Stimulated activated effector memory CD8-positive, alpha-beta T cell treated with anti-CD3 and anti-CD28 coated beads, Interleukin-12 subunit alpha, Interleukin-12 subunit beta, amount 100 ng/mL, for 72 hours (primary cell): ENCODE measurements around the gene TXN.
"Not testable (repeated sequence)": the region's sequence is repeated elsewhere in the genome, so short reads cannot be mapped to it uniquely, and the experiment has no call there.

ENCODE experiments used
- ATAC-seq: fragments of 150-1000 bp; cut with Tn5 transposase; 2 replicates; pipeline ENCODE4 v1.10.0; 2021
- DNase-seq, 2 donors: peaks; one replicate each; pipeline ENCODE4 v3.0.0; 2021 to 2022; ENCODE audit warnings: low spot score in 2 of 2
- H3K27ac Mint-ChIP-seq: one replicate; pipeline ENCODE4 v1.8.0; 2022; ENCODE audit warnings: mild to moderate bottlenecking, mixed read lengths
- H3K36me3 Mint-ChIP-seq: one replicate; pipeline ENCODE4 v1.8.0; 2022; ENCODE audit warnings: mild to moderate bottlenecking, mixed read lengths
- H3K4me1 Mint-ChIP-seq: one replicate; pipeline ENCODE4 v1.8.0; 2022; ENCODE audit warnings: mixed read lengths
- H3K4me3 Mint-ChIP-seq: one replicate; pipeline ENCODE4 v1.8.0; 2022; ENCODE audit warnings: mild to moderate bottlenecking, mixed read lengths
- H3K9me3 Mint-ChIP-seq: one replicate; pipeline ENCODE4 v1.8.0; 2022; ENCODE audit warnings: mixed read lengths

TXN gene

DNA sequence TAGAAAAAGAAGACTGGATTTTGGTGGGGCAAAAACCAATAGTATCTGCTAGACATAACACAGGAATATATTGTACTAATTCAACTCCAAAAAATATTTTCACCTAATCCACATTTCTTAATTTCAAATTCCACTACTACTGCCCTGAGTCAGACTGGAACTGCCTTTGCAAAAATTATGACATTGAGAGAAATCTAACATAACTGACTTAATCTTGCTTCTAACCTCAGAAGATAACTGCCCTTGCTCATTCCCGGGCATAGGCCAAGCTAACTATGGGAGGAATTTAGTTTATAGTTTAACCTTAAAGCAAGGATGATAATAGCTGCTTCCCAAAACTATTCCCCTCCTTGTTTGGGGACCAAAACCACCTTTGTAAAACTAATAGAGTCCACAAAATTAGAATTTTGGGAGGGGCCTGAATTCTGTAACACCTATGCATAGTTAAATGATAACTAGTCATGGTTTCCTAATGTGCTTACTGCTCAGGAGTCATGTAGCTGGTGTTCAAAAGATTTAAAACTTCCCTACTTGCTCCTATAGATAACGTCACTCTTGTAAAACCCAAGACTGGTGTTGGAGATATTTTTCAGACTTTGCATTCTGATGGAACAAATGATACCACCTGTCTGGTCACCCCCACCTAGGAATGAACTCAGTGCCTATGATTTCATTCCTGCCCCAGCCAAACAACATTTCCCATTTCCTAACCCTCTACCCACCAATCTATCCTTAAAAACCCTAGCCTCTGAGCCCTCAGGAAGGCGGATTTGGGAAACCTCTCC is 14.1 kb upstream of the TXN start:
- Mint-ChIP-seq H3K9me3 (no peaks in the 10 kb centered on the region), H3K4me1 (no peaks in the 10 kb centered on the region), H3K36me3 (no peaks in the 10 kb centered on the region), H3K4me3 (no peak overlapping the region), H3K27ac (no peak overlapping the region)
- ATAC-seq (no peak), DNase-seq (no peak)

GRCh38 chr9:110266795-110267194 is 10.5 kb upstream of the TXN start:
- Mint-ChIP-seq H3K27ac (no peak overlapping the region), H3K36me3 (no peaks in the 10 kb centered on the region), H3K4me1 (no peaks in the 10 kb centered on the region), H3K4me3 (no peak overlapping the region), H3K9me3 (no peaks in the 10 kb centered on the region)
- no peak for DNase-seq
- no peak for ATAC-seq

- Mint-ChIP-seq H3K36me3 (no peaks in the 10 kb centered on the region), H3K27ac (no peak overlapping the region), H3K4me1 (peaks cover 27% of the 10 kb centered on the region), H3K9me3 (no peaks in the 10 kb centered on the region), H3K4me3 (no peak overlapping the region)
- DNase-seq = no peak
- ATAC-seq = no peak
Measured at GRCh38 chr9:110261632-110262031, 5.3 kb upstream of the TXN start.

GRCh38 chr9:110260911-110261310 is 4.6 kb upstream of the TXN start:
- no peak overlapping the region for H3K27ac Mint-ChIP-seq
- H3K36me3 Mint-ChIP-seq = no peaks in the 10 kb centered on the region
- ATAC-seq (no peak), DNase-seq (no peak)
- H3K4me3 Mint-ChIP-seq = no peak overlapping the region
- H3K9me3 Mint-ChIP-seq = no peaks in the 10 kb centered on the region
- H3K4me1 Mint-ChIP-seq = peaks cover 27% of the 10 kb centered on the region

GRCh38 chr9:110259566-110259965 is 3.3 kb upstream of the TXN start:
- H3K9me3 Mint-ChIP-seq = no peaks in the 10 kb centered on the region
- ATAC-seq (no peak), DNase-seq (no peak)
- H3K27ac Mint-ChIP-seq = no peak overlapping the region
- H3K4me1 Mint-ChIP-seq = peaks cover 36% of the 10 kb centered on the region
- H3K36me3 Mint-ChIP-seq = no peaks in the 10 kb centered on the region
- no peak overlapping the region for H3K4me3 Mint-ChIP-seq

DNA sequence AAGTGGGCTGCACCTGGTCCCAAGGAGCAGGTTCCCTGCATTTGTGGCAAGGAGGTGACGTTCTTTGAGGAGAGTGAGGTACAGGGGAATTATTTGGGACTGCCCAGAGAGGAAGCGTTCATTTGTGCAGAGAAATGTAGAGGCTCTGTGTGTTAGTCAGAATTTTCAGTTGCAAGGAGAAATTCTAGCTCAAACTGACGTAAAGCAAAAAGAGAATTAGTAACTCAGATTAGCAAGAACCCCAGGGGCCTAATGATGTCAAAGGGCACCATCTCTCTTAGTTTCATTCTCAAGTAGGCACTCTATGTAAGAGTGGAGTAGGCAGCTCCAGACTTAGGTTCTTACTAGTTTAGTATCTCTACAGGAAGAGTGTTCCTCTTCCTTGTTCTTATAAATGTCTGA is 2.4 kb upstream of the TXN start:
- Mint-ChIP-seq H3K9me3 (no peaks in the 10 kb centered on the region), H3K36me3 (no peaks in the 10 kb centered on the region), H3K4me1 (peaks cover 45% of the 10 kb centered on the region), H3K27ac (peak overlapping the region; percentile 90), H3K4me3 (peak overlapping the region; percentile 83)
- no peak for DNase-seq
- ATAC-seq = peak; percentile 3

DNA sequence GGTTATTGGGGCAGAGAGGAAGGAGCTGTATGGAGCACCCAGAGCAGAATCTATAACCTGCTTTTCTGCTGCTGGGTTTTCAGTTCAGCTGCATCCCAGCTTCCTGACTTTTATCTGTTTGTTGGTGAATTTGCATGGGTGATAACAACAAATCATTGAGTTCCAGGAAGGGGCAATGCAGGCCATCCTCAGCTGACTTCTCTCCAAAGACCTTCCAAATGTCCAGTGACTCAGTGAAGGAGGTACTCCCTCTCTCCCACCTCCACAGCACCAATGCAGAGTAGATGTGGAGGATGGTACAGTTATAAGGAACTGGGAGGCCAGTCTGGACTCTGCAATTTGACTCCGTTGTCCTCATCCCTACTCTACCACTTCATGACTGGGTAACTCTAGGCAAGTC is 1.6 kb upstream of the TXN start:
- H3K36me3 Mint-ChIP-seq = no peaks in the 10 kb centered on the region
- no peaks in the 10 kb centered on the region for H3K9me3 Mint-ChIP-seq
- ATAC-seq (no peak), DNase-seq (no peak)
- H3K27ac Mint-ChIP-seq = peak overlapping the region; percentile 99
- peak overlapping the region; percentile 83 for H3K4me3 Mint-ChIP-seq
- H3K4me1 Mint-ChIP-seq = peaks cover 52% of the 10 kb centered on the region

GRCh38 chr9:110257097-110257841 is 962 bp upstream of the TXN start:
- peaks cover 59% of the 10 kb centered on the region for H3K4me1 Mint-ChIP-seq
- peak overlapping the region; percentile 99 for H3K27ac Mint-ChIP-seq
- peak overlapping the region; percentile 83 for H3K4me3 Mint-ChIP-seq
- ATAC-seq (peak; percentile 4), DNase-seq (no peak)
- no peaks in the 10 kb centered on the region for H3K9me3 Mint-ChIP-seq
- no peaks in the 10 kb centered on the region for H3K36me3 Mint-ChIP-seq

GRCh38 chr9:110255463-110256379 is 586 bp downstream of the TXN start:
- Mint-ChIP-seq H3K9me3 (no peaks in the 10 kb centered on the region), H3K36me3 (no peaks in the 10 kb centered on the region), H3K27ac (peak overlapping the region; percentile 99), H3K4me1 (peaks cover 60% of the 10 kb centered on the region), H3K4me3 (peak overlapping the region; percentile 83)
- peak; percentile 42 for ATAC-seq
- peak; percentile 53 to 75 for DNase-seq

DNA sequence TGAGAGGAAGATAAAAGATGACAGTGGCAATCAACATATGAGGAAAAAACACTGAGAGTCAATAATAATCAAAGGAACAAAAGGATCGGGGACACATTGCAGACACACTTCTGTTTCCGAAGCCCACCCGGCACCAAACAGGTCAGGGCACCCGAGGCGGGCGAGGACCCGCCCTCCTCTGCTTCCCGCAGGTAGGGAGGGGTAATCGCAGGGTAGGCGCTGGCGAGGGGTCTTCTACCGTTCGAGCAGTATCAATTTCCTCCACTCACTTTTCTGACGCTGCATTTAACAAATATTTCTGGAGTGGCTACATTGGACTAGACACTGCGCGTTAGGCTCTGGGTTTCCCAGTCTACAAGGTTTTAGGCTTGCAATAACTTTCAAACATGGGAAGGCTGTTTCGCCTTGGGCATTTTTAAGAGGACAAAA is 1.3 kb downstream of the TXN start:
- Mint-ChIP-seq H3K4me3 (peak overlapping the region; percentile 83), H3K27ac (peak overlapping the region; percentile 99), H3K4me1 (peaks cover 60% of the 10 kb centered on the region), H3K36me3 (no peaks in the 10 kb centered on the region), H3K9me3 (no peaks in the 10 kb centered on the region)
- ATAC-seq (no peak), DNase-seq (peak in 1 of 2 donors; percentile 55)

DNA sequence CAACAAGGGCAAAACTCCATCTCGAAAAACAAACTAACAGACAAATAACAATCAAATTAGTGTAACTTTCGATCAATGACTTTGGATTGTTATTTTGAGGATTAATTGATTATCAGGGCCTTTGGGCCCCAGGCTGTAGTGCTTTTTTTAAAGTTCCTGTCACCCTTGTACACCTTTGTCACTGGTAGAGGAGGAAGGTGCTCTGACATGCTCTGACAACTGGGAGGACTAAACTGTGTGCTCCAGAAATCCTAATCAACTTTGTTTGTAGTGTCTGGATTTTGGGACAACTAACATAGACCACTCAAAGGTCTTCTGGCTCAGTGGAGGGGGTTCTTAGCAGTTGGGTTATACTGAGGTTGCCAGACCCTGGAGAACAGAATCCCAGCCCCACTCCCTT is 1.8 kb downstream of the TXN start:
- DNase-seq (no peak), ATAC-seq (no peak)
- Mint-ChIP-seq H3K36me3 (no peaks in the 10 kb centered on the region), H3K4me1 (peaks cover 61% of the 10 kb centered on the region), H3K9me3 (no peaks in the 10 kb centered on the region), H3K4me3 (peak overlapping the region; percentile 83), H3K27ac (peak overlapping the region; percentile 99)

DNA sequence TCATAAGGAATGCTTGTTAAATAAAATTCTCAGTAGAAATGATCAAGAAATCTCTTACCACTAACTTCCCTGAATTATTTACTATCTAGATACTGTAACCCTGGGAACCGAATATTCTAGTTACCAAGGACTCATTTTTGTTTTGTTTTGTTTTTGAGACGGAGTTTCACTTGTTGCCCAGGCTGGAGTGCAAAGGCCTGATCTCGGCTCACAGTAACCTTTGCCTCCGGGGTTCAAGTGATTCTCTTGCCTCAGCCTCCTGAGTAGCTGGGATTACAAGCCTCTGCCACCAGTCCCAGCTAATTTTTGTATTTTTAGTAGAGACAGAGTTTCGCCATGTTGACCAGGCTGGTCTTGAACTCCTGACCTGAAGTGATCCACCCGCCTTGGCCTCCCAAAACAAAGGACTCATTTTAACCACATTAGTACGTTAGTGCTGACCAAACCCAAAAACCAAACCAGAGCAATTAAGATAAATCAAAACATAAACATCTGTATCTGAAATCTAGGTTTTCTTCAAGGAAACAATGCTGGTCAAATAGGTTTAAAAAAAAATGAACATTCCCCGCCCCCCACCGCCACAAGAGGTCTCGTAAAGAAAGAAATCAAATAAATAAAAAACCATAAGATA is 3.7 kb downstream of the TXN start:
- no peak for DNase-seq
- Mint-ChIP-seq H3K27ac (peak overlapping the region; percentile 99), H3K36me3 (no peaks in the 10 kb centered on the region), H3K4me3 (peak overlapping the region; percentile 83), H3K4me1 (peaks cover 47% of the 10 kb centered on the region), H3K9me3 (no peaks in the 10 kb centered on the region)
- ATAC-seq = no peak

GRCh38 chr9:110251770-110252169 is 4.5 kb downstream of the TXN start:
- H3K9me3 Mint-ChIP-seq, H3K4me3 Mint-ChIP-seq, H3K36me3 Mint-ChIP-seq, ATAC-seq: not testable (repeated sequence)
- peak in 1 of 2 donors; percentile 25 for DNase-seq
- H3K27ac Mint-ChIP-seq = peak overlapping the region; percentile 99
- H3K4me1 Mint-ChIP-seq = peaks cover 39% of the 10 kb centered on the region

GRCh38 chr9:110251212-110251611 is 5.1 kb downstream of the TXN start:
- Mint-ChIP-seq H3K27ac (no peak overlapping the region), H3K4me1 (peaks cover 39% of the 10 kb centered on the region), H3K9me3 (no peaks in the 10 kb centered on the region), H3K36me3 (no peaks in the 10 kb centered on the region), H3K4me3 (no peak overlapping the region)
- peak in 1 of 2 donors; percentile 22 for DNase-seq
- ATAC-seq = no peak

DNA sequence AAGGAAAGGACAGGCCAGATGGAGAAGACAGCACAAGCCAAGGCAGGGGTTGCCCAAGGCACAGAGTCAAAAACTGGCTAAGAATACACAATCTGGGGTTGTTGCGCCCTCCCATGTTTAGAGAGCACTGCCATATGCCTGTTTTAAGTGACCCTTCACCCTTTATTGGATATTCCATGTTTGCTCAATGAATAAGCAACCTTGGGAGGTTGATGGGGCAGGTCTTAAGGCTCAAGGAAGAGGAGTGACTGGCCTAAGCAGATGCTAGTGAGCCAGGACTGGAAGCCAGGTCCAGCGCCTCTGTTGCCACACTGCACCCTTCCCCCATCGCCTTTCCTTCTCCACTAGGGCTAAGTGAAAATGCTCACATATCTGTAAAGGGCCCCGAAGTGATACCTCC is 6.7 kb downstream of the TXN start:
- DNase-seq (no peak), ATAC-seq (peak; percentile 34)
- no peaks in the 10 kb centered on the region for H3K9me3 Mint-ChIP-seq
- no peak overlapping the region for H3K27ac Mint-ChIP-seq
- H3K36me3 Mint-ChIP-seq = no peaks in the 10 kb centered on the region
- peaks cover 30% of the 10 kb centered on the region for H3K4me1 Mint-ChIP-seq
- H3K4me3 Mint-ChIP-seq = no peak overlapping the region
